Stimulated activated CD8-positive, alpha-beta memory T cell treated with anti-CD3 and anti-CD28 coated beads, Interleukin-2, amount 100 ng/mL, for 48 hours (primary cell): Measurements from ENCODE around the gene UBE2L3.

Experiments used
- DNase-seq, 2 donors: peaks; one replicate each; pipeline ENCODE4 v3.0.0-alpha.2; 2020; ENCODE audit warnings: low read depth in 2 of 2

The UBE2L3 gene

DNA sequence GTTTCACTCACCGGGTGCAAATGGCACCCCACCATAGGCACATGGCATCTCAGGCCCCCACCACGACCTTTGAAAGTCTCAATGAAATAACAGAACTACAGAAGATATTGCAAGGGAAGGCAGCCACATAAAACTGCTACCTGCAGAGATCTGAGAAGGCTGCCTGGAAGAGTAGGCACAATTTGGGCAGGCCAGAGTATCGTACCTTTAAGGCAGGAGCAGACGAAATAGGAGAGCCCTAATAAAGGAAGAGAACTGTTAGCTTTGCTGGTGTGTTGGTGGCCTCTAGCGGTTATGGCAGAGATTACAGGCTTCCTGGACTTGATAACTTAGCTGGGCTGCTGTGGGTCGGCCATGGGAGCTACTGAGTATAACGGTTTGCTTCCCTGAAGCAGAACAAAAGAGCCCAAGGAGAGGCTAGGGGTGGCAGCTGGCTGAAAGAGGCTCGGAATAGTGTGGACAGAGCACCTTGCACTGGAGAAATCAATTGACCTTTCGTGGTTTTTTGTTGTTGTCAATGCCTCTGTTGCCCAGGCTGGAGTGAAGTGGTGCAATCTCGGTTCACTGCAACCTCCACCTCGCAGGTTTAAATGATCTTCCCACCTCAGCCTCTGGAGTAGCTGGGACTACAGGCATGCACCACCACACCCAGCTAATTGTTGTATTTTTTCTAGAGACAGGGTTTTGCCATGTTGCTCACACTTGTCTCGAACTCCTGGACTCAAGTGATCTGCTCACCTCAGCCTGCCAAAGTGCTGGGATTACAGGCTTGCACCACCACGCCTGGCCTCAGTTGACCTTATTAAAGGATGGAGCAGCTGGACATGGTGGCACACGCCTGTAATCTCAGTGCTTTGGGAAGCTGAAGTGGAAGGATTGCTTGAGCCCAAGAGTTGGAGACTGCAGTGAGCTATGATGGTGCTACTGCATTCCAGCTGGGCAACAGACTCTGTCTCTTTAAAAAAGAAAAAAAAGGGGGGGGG is 79.4 kb downstream of the UBE2L3 start:
- DNase-seq = peak; percentile 32 to 65

DNA sequence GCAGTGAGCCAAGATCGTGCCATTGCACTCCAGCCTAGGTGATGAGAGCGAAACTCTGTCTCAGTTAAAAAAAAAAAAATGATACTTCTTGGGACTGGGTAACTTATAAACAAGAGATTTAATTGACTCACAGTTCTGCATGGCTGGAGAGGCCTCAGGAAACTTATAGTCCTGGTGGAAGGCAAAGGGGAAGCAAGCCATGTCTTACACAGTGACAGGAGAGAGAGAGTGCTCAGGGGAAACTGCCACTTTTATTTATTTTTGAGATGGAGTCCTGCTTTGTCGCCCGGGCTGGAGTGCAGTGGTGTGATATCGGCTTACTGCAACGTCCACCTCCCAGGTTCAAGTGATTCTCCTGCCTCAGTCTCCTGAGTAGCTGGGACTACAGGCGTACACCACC is 82.8 kb downstream of the UBE2L3 start:
- DNase-seq = no peak

DNA sequence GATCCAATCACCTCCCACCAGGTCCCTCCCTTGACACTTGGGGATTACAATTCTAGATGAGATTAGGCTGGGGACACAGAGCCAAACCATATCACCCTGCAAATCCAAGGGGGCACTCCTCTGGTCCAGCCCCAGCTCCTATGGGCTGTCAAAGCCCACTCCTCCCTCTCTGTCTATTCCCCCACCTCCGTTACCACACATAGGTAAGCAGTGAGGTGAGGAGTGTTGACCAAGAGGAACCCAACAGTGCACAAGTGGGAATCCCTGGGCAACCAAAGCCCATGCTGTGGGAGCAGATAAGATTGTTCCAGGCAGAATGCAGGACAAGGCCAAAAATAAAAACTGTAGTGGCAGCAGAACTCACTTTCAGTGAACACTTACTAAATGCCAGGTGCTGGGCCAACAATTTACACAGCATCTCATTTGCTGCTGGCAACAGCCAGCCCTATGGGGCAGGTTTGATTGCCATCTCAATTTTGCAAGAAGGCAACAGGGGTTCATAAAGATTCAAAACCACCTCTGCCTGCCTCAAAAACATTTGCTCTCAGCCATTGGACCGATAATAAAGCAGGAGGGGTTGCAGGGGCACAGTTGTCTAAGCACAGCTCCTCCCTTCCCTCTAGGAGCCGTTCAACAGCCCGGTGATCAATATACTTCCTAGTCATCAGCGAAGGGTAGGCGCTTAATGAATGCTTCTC is 83.5 kb downstream of the UBE2L3 start:
- DNase-seq = no peak

DNA sequence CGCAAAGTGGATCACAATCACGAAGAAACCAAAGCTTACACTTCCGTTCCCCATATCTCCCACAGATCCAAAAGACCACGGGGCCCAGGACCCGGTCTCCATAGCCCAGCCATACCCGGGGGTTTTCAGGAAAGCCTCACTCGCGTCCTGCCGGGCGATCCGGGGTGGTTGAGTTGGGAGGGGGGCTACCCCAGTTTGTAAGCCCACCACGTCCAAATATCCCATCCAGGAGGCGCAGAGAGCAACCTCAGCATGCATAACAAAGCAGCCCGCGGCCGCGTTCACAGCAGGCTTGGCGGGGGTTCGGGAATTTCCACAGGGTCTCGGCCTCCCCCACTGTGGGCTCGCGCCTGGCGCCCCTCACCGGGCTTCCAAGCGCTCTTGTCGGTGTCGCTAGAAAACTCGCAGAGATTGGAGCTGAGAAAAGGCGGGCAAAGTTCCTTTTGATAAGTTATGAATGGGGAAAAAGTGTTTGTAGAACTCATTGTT is 84.1 kb downstream of the UBE2L3 start:
- no peak for DNase-seq

DNA sequence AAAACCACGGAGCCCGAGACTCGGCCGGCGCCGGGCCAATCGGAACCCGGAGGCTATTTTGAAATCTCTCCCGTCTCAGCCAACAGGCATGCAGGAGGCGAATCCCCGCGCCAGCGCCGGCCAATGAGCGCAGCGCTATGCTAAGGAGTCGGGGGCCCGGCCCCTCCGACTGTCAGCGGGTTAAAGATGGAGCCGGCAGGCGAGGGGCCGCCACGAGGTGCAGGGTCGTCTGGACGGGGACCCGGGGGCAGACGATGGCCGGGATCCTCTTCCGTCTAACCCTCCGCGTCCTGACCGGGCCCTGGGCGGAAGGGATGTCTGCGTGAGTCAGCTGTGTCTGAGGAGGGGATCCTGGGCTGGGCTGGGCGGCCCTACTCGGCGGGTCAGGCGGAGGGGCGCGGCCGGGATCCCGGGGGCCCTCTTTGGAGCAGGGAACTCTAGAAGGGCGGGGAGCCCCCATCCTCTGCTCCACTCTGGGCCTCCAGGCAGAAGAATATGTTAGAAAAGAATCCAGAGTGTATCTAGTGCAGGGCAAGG is 84.6 kb downstream of the UBE2L3 start:
- DNase-seq = peak; percentile 82 to 89

DNA sequence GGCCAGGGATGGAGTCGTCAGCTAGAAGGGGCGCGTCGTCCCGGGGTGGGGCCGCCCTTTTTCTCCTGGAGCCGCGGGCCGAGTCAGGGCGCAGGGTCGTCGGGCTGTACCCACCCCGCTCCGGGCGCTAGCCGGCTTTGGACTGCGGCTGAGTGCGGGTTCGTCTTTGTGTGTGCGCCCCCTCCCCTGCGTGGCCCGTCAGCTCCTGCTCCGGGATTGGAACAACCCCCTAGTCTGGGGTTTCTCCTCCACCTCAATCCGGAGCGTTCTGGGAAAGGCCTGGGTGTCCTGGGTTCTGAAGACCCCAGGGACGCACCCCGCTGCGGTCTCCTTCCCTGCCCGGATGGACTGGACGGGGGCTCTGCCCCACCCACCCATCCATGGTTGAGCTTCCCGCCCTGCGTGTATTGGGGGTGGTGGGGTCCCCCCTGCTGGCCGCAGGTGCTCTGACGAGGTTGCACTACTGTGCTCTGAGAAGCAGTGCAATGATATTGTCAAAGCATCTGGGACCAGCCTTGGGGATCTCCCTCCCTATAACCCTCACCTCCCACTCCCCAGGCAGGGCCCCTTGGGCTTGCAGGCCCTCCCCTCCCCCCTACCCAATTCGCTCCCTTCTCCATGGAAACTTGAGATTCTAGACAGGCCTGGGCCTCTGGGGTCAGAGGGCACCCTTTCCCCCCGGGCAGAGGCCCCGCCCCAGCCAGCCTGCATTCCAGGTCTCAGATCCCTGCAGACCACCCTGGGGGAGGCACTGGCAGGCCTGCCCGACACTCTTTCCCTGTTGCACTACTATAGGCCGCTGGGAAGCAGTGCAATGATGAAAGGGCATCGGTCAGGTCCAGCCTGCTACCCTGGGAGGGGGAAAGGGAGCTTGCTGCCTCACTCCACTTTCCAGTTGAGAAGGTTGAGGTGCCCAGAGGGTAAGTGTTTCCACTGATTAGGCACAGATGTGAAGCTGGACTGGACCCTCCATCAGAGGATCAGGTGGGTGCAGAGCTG is 85.3 kb downstream of the UBE2L3 start:
- DNase-seq = no peak

DNA sequence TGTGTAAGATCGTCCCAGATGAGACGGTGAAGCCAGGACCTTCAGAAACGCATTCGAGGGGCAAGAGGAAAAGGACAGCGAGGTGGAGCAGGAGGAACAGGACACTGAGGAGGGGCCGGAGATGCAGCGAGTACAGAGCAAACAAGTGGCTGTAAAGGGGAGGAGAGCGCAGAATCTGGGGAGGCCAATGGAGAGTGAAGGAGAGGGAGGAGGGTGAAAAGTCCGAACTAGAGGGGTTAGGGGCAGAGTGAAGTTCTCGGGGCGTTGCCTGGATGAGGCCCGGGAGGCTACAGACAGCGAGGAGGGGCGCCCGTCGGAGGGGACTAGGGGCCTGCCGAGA is 89.5 kb downstream of the UBE2L3 start:
- DNase-seq = no peak

DNA sequence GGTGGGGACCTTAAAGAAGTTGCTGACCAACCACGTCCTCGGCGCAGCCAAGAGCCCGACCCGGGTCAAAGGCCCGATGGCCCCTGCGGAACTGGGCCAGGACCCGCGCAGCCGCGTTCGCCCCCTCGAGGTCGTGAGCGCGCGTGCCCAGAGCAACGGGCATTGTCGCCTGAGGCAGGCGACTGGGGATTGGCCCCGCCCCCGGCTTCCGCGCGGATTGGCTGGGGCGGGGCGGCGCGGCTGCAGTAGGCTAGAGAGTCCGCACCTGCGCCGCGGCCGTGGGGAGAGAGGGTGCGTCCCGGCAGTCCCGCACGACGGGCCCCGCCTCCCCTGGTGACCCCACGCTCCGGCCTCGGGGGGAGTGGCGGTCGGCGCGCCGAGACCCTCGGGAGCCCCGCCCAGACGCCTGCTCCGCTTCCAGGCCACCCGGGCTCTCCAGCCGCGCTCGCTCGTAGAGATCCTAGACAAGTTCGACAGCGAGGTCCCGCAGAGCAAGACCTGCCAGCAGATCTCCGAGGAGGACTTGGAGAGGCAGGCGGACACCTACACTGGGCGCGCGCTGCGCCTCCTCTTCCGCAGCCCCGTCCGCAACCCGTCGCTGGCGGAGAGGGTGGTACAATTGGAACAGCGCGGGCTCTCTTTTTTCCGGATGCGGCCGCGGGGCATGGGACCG is 90.0 kb downstream of the UBE2L3 start:
- DNase-seq = peak; percentile 71 to 81

DNA sequence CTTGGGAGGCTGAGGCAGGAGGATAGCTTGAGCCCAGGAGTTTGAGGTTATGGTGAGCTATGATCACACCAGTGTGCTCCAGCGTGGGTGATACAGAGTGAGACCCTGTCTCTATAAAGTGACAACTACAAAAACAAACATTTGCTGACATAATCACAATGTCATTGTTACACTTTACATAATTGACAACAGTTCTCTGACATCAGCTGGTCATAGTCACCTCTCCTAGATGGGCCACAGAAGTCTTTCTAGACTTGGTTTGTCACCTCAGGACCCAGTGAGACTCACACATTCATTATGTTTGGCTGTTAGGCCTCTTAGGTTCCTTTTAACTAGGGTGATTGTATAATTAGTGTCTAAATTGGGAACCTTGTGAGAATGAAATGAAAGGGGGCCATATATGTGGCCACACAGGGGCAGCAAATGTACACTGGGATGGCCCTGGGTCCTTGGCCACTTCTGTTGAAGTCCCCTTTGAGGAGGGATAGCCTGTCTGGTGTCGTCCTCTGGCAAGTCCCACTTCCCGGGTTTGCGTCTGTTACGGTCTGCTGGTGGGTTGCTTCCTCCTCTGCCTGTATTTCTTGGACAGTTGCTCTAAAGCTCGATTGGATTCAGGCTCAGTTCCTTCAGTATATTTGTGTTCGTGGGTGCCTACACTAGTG is 92.5 kb downstream of the UBE2L3 start:
- DNase-seq = no peak

DNA sequence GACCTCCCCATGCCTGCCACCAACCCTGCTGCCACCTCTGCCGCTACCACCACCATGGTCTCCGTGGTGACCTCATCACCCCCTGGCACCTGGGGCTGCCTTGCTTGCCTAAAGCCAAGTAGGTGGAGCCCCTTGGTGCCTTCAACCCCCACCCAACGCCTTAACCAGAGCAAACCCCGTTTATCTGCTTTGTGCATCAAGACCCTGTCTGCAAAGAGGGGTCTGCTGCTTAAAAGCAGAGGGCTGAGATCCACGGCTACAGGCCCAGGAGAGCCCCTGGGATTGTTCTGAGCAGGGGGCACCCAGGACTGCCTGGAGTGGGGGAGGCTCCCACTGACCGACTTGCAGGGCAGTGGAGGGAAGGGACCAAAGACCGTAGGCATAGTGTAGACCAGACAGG is 93.4 kb downstream of the UBE2L3 start:
- DNase-seq = no peak

DNA sequence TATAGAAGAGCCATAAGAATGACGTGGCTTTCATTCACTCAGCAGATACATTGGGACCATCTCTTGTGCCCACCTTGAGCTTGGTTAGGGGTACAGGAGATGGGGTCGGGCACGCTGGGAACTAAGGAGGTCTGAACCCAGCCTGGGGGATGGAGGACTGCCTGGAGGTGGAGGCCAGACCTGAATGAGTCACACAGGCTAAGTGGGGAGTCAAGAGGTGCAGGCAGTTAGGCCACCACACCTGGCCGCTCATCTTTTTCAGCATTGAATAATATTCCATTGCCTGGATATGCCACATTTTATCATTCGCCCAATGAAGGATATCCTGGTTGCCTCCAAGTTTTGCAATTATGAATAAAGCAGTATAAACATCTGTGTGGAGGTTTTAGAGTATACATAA is 94.5 kb downstream of the UBE2L3 start:
- no peak for DNase-seq

DNA sequence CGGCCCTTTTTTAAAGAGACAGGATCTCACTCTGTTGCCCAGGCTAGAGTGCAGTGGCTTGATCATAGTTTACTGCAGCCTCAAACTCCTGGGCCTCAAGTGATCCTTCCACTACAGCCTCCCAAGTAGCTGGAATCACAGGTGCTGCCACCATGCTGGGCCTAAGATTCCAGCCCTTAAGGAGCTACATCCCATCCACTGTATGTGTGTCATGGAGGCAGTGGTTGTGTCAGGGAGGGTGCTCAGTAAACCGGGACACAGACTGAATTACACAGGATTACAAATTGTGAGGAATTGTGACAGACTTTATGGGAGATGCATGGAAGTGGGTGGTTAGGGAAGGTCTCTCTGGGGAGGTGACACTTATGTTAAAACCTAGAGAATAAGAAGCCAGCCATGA is 96.2 kb downstream of the UBE2L3 start:
- DNase-seq = no peak

DNA sequence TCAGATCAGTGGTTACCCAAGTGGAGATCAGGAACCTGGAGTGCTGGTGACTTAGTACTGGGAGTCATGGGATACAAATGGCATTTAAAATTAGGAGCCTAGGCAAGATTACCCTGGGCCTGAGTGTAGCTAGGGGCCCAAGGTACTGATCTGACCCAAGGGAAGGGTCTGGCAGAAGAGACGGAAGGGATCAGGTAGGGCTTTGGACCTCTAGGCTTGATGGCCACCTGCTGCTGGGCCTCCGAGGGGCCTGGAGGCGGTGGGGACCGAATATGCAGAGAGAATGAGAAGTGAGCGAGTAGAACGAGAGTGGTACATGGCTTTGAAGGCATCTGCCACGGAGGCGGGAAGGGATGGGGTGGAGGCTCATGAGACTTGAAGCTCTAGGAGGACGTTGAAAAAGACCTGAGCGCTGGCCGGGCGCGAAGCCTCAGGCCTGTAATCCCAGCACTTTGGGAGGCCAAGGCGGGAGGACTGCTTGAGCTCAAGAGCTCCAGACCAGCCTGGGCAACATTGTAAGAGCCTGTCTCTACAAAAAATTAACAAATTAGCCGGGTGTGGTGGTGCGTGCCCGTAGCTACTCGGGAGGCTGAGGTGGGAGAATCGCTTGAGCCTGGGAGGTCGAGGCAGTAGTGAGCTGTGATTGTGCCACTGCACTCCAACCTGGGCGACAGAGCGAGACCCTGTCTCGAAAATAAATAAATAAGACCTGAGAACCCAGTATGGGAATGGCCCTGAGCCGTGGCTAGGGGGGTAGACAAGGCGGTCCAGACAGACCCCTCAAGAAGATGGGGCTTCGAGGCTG is 97.7 kb downstream of the UBE2L3 start:
- no peak for DNase-seq

DNA sequence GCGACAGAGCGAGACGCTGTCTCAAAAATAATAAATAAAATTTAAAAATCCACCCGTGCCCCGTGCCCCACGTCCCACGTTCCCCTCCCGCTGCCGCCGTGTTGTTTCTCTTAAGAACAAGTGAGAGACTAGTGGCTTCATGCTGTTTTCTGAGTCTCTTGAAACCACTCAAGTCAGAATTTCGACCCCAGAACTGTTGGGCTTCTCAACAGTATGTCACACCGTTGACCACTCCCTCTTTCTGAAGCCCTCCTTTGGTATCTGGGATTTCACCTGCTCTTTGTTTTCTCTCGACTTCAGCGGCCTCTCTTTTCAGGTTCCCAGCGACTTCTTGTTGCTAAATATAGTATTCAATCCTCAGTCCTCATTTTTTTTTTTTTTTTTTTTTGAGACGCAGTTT is 99.3 kb downstream of the UBE2L3 start:
- no peak for DNase-seq

DNA sequence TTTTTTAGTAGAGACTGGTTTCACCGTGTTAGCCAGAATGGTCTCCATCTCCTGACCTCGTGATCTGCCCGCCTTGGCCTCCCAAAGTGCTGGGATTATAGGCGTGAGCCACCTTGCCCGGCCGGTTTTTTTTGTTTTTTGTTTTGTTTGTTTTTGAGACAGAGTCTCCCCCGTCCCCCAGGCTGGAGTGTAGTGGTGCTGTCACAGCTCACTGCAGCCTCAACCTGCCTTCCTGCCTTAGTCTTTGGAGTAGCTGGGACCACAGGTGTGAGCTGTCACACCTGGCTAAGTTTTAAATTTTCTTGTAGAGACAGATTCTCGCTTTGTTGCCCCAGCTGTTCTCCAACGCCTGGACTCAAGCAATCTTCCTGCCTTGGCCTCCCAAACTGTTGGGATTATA is 101.5 kb downstream of the UBE2L3 start:
- DNase-seq = no peak

DNA sequence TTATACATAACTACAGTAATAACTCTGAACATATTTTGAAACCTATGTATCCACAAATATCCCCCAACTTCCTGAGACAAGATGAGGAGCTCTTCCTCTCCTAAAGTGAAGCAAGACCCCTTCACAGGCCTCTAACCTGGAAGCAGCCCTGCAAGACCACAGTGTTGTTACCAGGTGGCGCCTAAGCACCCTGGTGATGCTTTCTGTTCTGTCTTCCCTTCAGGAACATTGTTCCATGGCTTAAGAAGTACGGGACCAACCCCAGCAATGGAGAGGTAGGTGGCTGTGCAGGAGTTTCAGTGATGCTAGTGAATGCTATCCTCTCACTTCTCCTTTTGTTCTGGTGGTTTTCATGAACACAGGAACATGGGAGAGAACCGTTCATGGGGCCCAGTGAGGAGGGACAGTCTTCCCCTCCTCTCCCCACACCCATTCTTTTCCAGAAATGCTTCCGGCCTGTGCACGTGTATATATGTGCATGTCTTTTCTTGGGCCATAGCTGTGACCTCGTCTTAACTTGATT is 104.7 kb downstream of the UBE2L3 start:
- DNase-seq = no peak
